Thyroid gland (tissue), 4 donors: ENCODE measurements around the gene HELZ.

Experiments
- CTCF ChIP-seq, 6 experiments: fragments of 200-600 bp in 3 of 6; fragments of 450-650 bp in 3 of 6; sonication (generic) in 3 of 6; IDR thresholded peaks; one replicate each; pipeline ENCODE4 v1.5.1; 2016 to 2019; ENCODE audit warnings: antibody characterized with exemption in 6 of 6, mild to moderate bottlenecking in 2 of 6, inconsistent platforms in 1 of 6, moderate library complexity in 1 of 6
- POLR2A ChIP-seq, 2 donors: fragments of 450-650 bp; IDR thresholded peaks; one replicate each; pipeline ENCODE4 v1.6.1; 2017; ENCODE audit warnings: antibody characterized with exemption in 2 of 2, mild to moderate bottlenecking in 2 of 2, moderate library complexity in 1 of 2

GRCh38 chr17:67247416-67247900 lies 2.5 kb upstream of the HELZ start:
- TF ChIP-seq CTCF (IDR thresholded peaks at IDR 0.05) (no peak), POLR2A (IDR thresholded peaks at IDR 0.05) (no peak)
